T-helper 1 cell treated with Interleukin-12 subunit alpha and Interleukin-12 subunit beta and Interleukin-4 antibody, amounts not matched to agents 30 ng/mL and 1 ng/mL, for 36 hours (primary cell): ENCODE measurements around the gene C13orf46. TPM values are rescaled to one million over a fixed set of nuclear protein-coding genes. Genes with fewer than 3 reads are reported as not detected.

Experiments
- intact Hi-C: fragments of 100-400 bp; cut with micrococcal nuclease; formaldehyde crosslinking; loops from one replicate; pipeline ENCODE4 v1.15.1; 2024
- total RNA-seq: library from RNA; stranded (reverse); gene quantifications from 2 replicates; pipeline ENCODE4 v1.2.3, GENCODE V29; 2022

Gene C13orf46
- total RNA-seq, 1 donor from 2014 or later = 6.6 TPM

GRCh38 chr13:113907635-113908617, 66.0 kb downstream of the C13orf46 start:
- intact Hi-C loops = no loop called here

DNA sequence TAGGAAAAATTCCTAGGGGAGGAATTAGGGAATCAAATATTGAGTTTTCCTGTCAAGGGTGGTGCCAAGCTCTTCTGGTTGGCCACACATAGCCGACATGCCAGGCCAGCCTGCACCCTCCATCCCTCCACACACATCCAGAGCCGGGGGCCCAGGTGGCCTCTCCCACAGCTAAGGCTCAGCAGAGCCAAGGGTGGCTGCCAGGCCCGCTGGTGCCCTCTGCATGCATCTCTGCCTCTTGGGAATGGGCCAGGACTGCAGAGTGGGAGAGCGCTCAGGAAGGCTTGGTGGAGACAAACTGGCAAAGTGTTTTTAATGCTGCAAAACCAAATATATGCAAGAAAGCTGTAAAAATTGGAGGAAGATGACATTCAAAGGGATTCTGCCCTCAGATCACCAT, 67.3 kb downstream of the C13orf46 start:
- intact Hi-C loops = no loop called here

DNA sequence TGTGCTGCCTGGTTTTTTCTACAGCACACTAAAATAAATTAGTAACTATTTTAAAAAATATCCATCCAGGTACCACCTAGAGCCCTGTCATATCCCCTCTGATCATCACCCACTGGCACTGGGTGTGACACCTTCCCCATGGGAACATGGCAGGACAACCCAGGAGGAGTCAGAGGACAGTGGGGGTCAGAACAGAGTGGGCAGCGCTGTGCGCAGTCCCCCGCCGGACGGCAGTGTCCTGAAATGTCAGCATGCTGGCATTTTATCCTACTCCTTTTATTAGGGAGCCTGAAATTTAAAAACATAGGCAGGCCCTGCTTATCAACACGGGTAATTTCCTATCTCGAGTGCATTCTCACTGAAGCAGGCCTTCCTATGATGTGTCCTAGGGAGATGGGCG, 67.9 kb downstream of the C13orf46 start:
- intact Hi-C loops = loop anchor here (2.0 kb wide), 1 partner anchor 89 kb away; no protein-coding TSS in a partner anchor

GRCh38 chr13:113905018-113905417, 68.9 kb downstream of the C13orf46 start:
- intact Hi-C loops = loop anchor here (2.0 kb wide), 1 partner anchor 88 kb away; no protein-coding TSS in a partner anchor

DNA sequence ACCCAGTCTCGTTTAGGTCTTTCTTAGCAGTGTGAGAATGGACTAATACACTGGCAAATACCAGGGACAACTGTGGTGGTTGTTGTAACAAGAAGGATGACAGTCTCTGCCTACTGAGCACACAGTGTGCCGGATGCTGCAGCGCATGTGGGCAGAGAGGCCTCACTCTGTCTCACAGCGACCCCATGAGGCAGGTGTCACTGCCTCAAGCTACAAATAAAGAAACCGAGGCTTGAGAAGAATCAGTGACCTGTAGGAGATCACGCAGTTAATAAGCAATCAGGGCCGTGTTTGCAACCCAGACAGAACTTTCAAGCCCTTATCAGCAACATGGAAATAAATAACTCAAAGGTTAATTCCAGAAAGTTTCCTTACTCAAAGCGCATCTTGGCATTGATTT, 69.5 kb downstream of the C13orf46 start:
- intact Hi-C loops = loop anchor here (2.0 kb wide), 1 partner anchor 88 kb away; no protein-coding TSS in a partner anchor

DNA sequence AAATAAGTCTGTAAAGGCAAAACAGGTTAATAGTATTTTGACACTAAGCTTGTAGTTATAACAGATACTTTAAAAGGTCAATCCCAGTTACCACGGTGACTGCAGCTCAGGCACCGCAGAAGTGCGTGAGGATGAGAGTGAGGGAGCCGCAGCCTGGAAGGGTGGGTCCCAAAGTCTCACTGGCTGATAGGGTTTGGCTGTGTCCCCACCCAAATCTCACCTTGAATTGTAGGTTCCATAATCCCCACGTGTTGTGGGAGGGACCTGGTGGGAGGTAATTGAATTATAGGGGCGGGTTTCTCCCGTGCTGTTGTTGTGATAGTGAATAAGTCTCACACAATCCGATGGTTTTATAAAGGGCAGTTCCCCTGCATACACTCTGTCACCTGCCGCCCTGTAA, 70.0 kb downstream of the C13orf46 start:
- intact Hi-C loops = loop anchor here (2.0 kb wide), 1 partner anchor 87 kb away; no protein-coding TSS in a partner anchor

Other genes with a start within 250 kb of the C13orf46 start
- gene TMEM255B, start 214.8 kb downstream of the C13orf46 start, total RNA-seq = 2.3 TPM in 2 replicates
- 3.3 and 3.8 TPM in 2 replicates for gene GAS6, start 110.0 kb downstream of the C13orf46 start, total RNA-seq
- gene RASA3, start 158.5 kb upstream of the C13orf46 start, total RNA-seq = 99.4 and 101 TPM in 2 replicates
- gene CFAP97D2, start 205.2 kb upstream of the C13orf46 start, total RNA-seq = 0.42 TPM in 1 of 2 replicates, not detected in the other